H1 (cell line): Measurements from ENCODE around the gene PKP3. TPM values are rescaled to one million over a fixed set of nuclear protein-coding genes. Genes with fewer than 3 reads are reported as not detected.

Experiments used
- CTCF ChIA-PET: fragments of 300-600 bp; sonication (Branson Sonifier 250); formaldehyde crosslinking; loops from one replicate; lab custom pipeline; 2021; ENCODE audit not compliant: partially characterized antibody; lab: Charles Lee
- POLR2A ChIA-PET: fragments of 300-600 bp; sonication (Branson Sonifier 250); formaldehyde crosslinking; loops from one replicate; lab custom pipeline; 2021; ENCODE audit warnings: inconsistent platforms; ENCODE audit not compliant: partially characterized antibody; lab: Charles Lee
- DNase-seq, 2 experiments: peaks; one replicate each; pipeline versions ENCODE4 v3.0.0 to v3.0.0-alpha.2; 2010 to 2022; ENCODE audit warnings: low spot score in 2 of 2, low read depth in 1 of 2, mixed read lengths in 1 of 2
- FAIRE-seq: peaks from 2 replicates; lab custom pipeline; 2011; peaks lifted over from hg19 to GRCh38; lab: Jason Lieb, UNC
- H2AFZ ChIP-seq: 2 replicates; pipeline ENCODE4 v1.8.1; 2012; ENCODE audit warnings: low read length, inconsistent platforms
- H2AK5ac ChIP-seq: 2 replicates; pipeline ENCODE4 v1.6.1; 2013; ENCODE audit warnings: low read depth, low read length
- H2BK120ac ChIP-seq: replicated peaks from 2 replicates; pipeline ENCODE3; 2013; ENCODE audit warnings: low read depth, low read length, inconsistent platforms
- H2BK12ac ChIP-seq: 2 replicates; pipeline ENCODE4 v1.6.1; 2013; ENCODE audit warnings: low read depth, low read length
- H2BK15ac ChIP-seq: 2 replicates; pipeline ENCODE4 v1.6.1; 2013; ENCODE audit warnings: low read length
- H2BK20ac ChIP-seq: 2 replicates; pipeline ENCODE4 v1.6.1; 2013; ENCODE audit warnings: low read length
- H2BK5ac ChIP-seq: 2 replicates; pipeline ENCODE4 v1.6.1; 2013; ENCODE audit warnings: low read depth, low read length
- H3K14ac ChIP-seq: 2 replicates; pipeline ENCODE4 v1.6.1; 2013; ENCODE audit warnings: inconsistent platforms; ENCODE audit not compliant: insufficient read length
- H3K18ac ChIP-seq: 2 replicates; pipeline ENCODE4 v1.6.1; 2013; ENCODE audit warnings: low read length; ENCODE audit errors: extremely low read depth
- H3K23ac ChIP-seq: 2 replicates; pipeline ENCODE4 v1.6.1; 2013; ENCODE audit warnings: inconsistent platforms; ENCODE audit not compliant: insufficient read length
- H3K23me2 ChIP-seq: 2 replicates; pipeline ENCODE4 v1.6.1; 2013; ENCODE audit warnings: low read depth, low read length
- H3K27ac ChIP-seq: 2 replicates; pipeline ENCODE4 v1.6.1; 2011; ENCODE audit warnings: low read depth, low read length, inconsistent platforms
- H3K27me3 ChIP-seq, 4 experiments: replicated peaks in 1 of 4; 1 replicate in 1 of 4; 2 replicates in 3 of 4; pipeline versions ENCODE4 v1.6.1 to v1.8.1; 2011 to 2013; ENCODE audit warnings: low read length in 3 of 4, mild to moderate bottlenecking in 3 of 4, inconsistent platforms in 2 of 4, mixed read lengths in 2 of 4, moderate library complexity in 1 of 4; ENCODE audit not compliant: control insufficient read depth in 3 of 4, insufficient read depth in 3 of 4; ENCODE audit errors: extremely low read depth in 1 of 4
- H3K36me3 ChIP-seq, 4 experiments: 2 replicates each; pipeline versions ENCODE4 v1.6.1 to v1.8.1; 2011 to 2013; ENCODE audit warnings: mild to moderate bottlenecking in 4 of 4, low read length in 3 of 4, moderate library complexity in 2 of 4, control low read depth in 1 of 4, inconsistent platforms in 1 of 4; ENCODE audit not compliant: insufficient read depth in 4 of 4, control insufficient read depth in 2 of 4
- H3K4ac ChIP-seq: replicated peaks from 2 replicates; pipeline ENCODE3; 2013; ENCODE audit warnings: low read length, low read depth, mixed read lengths, inconsistent platforms; ENCODE audit not compliant: insufficient read length
- H3K4me1 ChIP-seq, 4 experiments: replicated peaks in 1 of 4; 1 replicate in 1 of 4; 2 replicates in 3 of 4; pipeline versions ENCODE4 v1.6.1 to v1.8.1; 2011 to 2013; ENCODE audit warnings: low read length in 3 of 4, inconsistent platforms in 2 of 4, mixed read lengths in 1 of 4; ENCODE audit not compliant: insufficient read depth in 4 of 4, control insufficient read depth in 3 of 4
- H3K4me2 ChIP-seq, 2 experiments: 2 replicates each; pipeline versions ENCODE4 v1.6.1 to v1.8.1; 2011 to 2013; ENCODE audit warnings: low read depth in 2 of 2, low read length in 2 of 2, control low read depth in 1 of 2, inconsistent platforms in 1 of 2, mild to moderate bottlenecking in 1 of 2; ENCODE audit not compliant: insufficient read depth in 1 of 2
- H3K4me3 ChIP-seq, 4 experiments: fragments of 200-600, 300-600 bp in 1 of 4; sonication (generic), shearing (Covaris generic), sonication (Bioruptor Twin) in 1 of 4; 2 replicates each; pipeline versions ENCODE4 v1.5.1 to v1.8.1; 2011 to 2016; ENCODE audit warnings: low read length in 4 of 4, low read depth in 3 of 4, control low read depth in 2 of 4, inconsistent platforms in 2 of 4, mild to moderate bottlenecking in 2 of 4, mixed read lengths in 1 of 4, moderate library complexity in 1 of 4; ENCODE audit not compliant: insufficient read depth in 2 of 4; ENCODE audit errors: extremely low read depth in 1 of 4
- H3K56ac ChIP-seq: replicated peaks from 2 replicates; pipeline ENCODE3; 2013; ENCODE audit warnings: low read depth, mild to moderate bottlenecking, mixed read lengths, low read length, inconsistent platforms; ENCODE audit not compliant: insufficient read length
- H3K79me1 ChIP-seq: 2 replicates; pipeline ENCODE4 v1.6.1; 2013; ENCODE audit warnings: low read depth, low read length, control low read depth
- H3K79me2 ChIP-seq, 2 experiments: 2 replicates each; pipeline versions ENCODE4 v1.6.1 to v1.8.1; 2012 to 2013; ENCODE audit warnings: low read length in 2 of 2, mild to moderate bottlenecking in 2 of 2, inconsistent platforms in 1 of 2; ENCODE audit not compliant: insufficient read depth in 2 of 2, control insufficient read depth in 1 of 2
- H3K9ac ChIP-seq, 4 experiments: replicated peaks in 1 of 4; 1 replicate in 1 of 4; 2 replicates in 3 of 4; pipeline versions ENCODE4 v1.6.1 to v1.8.1; 2011 to 2013; ENCODE audit warnings: low read depth in 3 of 4, low read length in 3 of 4, control low read depth in 2 of 4, mild to moderate bottlenecking in 2 of 4, moderate library complexity in 2 of 4, inconsistent platforms in 1 of 4; ENCODE audit errors: extremely low read depth in 1 of 4
- H3K9me3 ChIP-seq, 2 experiments: 2 replicates each; pipeline versions ENCODE4 v1.6.1 to v1.8.1; 2012 to 2013; ENCODE audit warnings: mild to moderate bottlenecking in 2 of 2, moderate library complexity in 2 of 2, control low read depth in 1 of 2, inconsistent platforms in 1 of 2, low read depth in 1 of 2, low read length in 1 of 2, mixed read lengths in 1 of 2; ENCODE audit not compliant: insufficient read depth in 2 of 2
- H4K20me1 ChIP-seq, 2 experiments: replicated peaks in 1 of 2; 2 replicates each; pipeline versions ENCODE3 to v1.8.1; 2011 to 2013; ENCODE audit warnings: inconsistent platforms in 2 of 2, low read length in 2 of 2, mild to moderate bottlenecking in 1 of 2; ENCODE audit not compliant: insufficient read depth in 2 of 2, control insufficient read depth in 1 of 2
- H4K5ac ChIP-seq: 2 replicates; pipeline ENCODE4 v1.6.1; 2013; ENCODE audit warnings: low read length, low read depth, mixed read lengths, inconsistent platforms; ENCODE audit not compliant: insufficient read length
- H4K8ac ChIP-seq: 2 replicates; pipeline ENCODE4 v1.8.0; 2013; ENCODE audit warnings: mild to moderate bottlenecking, moderate library complexity, low read length, inconsistent platforms; ENCODE audit not compliant: insufficient read depth; ENCODE audit errors: extremely low read depth
- H4K91ac ChIP-seq: replicated peaks from 2 replicates; pipeline ENCODE3; 2013; ENCODE audit warnings: low read length, mixed read lengths, inconsistent platforms; ENCODE audit not compliant: insufficient read length
- CREB1 ChIP-seq: IDR thresholded peaks from 2 replicates; pipeline ENCODE4 v1.6.1; 2012; ENCODE audit warnings: inconsistent platforms
- GABPA ChIP-seq: IDR thresholded peaks from 2 replicates; pipeline ENCODE4 v1.6.1; 2011; ENCODE audit warnings: mild to moderate bottlenecking, low read length, moderate library complexity, borderline replicate concordance; ENCODE audit not compliant: insufficient read depth
- POLR2A ChIP-seq, 2 experiments: IDR thresholded peaks; 1 replicate in 1 of 2; 2 replicates in 1 of 2; pipeline ENCODE4 v1.6.1; 2011; ENCODE audit warnings: low read depth in 2 of 2, low read length in 2 of 2, mild to moderate bottlenecking in 2 of 2; ENCODE audit errors: control extremely low read depth in 1 of 2
- RAD21 ChIP-seq, 2 experiments: IDR thresholded peaks in 1 of 2; conservative IDR thresholded peaks in 1 of 2; 2 replicates each; pipeline ENCODE4 v1.6.1; 2011; ENCODE audit warnings: low read depth in 2 of 2, low read length in 2 of 2, improper control_type of control experiment in 1 of 2, inconsistent platforms in 1 of 2, mild to moderate bottlenecking in 1 of 2, moderate library complexity in 1 of 2
- RBBP5 ChIP-seq: IDR thresholded peaks from 2 replicates; pipeline ENCODE4 v1.7.1; 2012; ENCODE audit warnings: low read depth, mild to moderate bottlenecking, inconsistent platforms, low read length, moderate library complexity, borderline replicate concordance
- WGBS, 2 experiments: shearing (Covaris generic) in 1 of 2; methylation state at CpG; one replicate each; pipeline versions ENCODE4 v1.1.6 to v1.1.7; 2013 to 2015; ENCODE audit warnings: low lambda C conversion rate in 2 of 2, mixed read lengths in 2 of 2, inconsistent platforms in 1 of 2, low coverage in 1 of 2, missing lambda C conversion rate in 1 of 2; ENCODE audit not compliant: insufficient replicate concordance in 2 of 2, insufficient coverage in 1 of 2, insufficient read length in 1 of 2; ENCODE audit errors: extremely low coverage in 1 of 2, missing lambda C conversion rate in 1 of 2; 5-methylcytosine and 5-hydroxymethylcytosine counted together
- polyA plus RNA-seq, 7 experiments: library from polyadenylated mRNA; depleted of rRNA in 3 of 7; stranded (reverse) in 5 of 7; unstranded in 2 of 7; fragments of >200 nt in 5 of 7; fragments of 200-250 nt in 2 of 7; gene quantifications; 1 replicate in 5 of 7; 2 replicates in 1 of 7; 4 replicates in 1 of 7; pipeline versions ENCODE4 v1.2.1 to v1.2.3, GENCODE V29; 2011 to 2013; ENCODE audit warnings: missing spikeins in 2 of 7, mixed read lengths in 2 of 7
- total RNA-seq: library from RNA; stranded (reverse); fragmentation: NEBNext Ultra II Directional; extraction: Animal tissue kit (Norgen Biotek cat#: 25700); gene quantifications from 2 replicates; pipeline ENCODE4 v1.2.1, GENCODE V29; 2021
- TF ChIP-seq, protein P1 (sequence below), 3 experiments: IDR thresholded peaks; 1 replicate in 2 of 3; 2 replicates in 1 of 3; pipeline versions ENCODE4 v1.5.1 to v1.6.1; 2011; ENCODE audit warnings: low read length in 3 of 3, mild to moderate bottlenecking in 3 of 3, inconsistent platforms in 2 of 3, low read depth in 1 of 3, moderate library complexity in 1 of 3; ENCODE audit not compliant: insufficient read depth in 1 of 3; ENCODE audit errors: control extremely low read depth in 1 of 3

PKP3 gene
- total and polyA plus RNA-seq, 2 of the 8 experiments (the other 6 are each of a cell fraction or from before 2014, with no cell fraction given) = 16.7 to 28.7 TPM

DNA sequence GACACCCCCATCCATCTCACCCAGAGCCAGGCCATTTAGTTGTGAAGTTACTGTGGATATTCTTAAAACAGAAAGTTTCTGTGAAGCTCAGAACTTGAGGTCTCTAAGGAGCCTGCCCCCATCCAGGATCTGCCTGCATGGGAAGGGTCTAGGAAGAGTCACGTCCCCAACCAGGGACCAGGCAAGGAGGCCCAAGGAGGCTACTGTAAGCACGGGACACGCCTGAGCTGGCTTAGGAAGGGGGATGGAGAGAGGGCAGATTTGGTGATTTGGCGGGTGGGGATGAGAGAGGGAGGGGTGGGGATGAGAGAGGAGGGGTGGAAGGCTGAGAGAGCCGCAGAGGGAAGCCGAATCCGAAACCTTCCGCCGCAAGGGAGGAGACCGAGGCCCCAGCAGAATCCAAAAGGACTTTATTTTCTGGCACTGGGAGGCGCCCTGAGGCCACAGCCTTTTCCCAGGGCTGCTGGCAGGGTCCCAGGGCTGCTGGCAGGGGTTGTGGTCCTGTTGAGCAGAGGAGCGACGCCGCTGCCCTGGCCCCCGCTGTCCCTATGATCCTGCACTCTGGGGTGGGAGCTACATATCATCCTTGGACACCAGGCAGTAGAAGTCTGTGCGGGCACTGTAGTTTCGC is 11.4 kb downstream of the PKP3 start:
- no peak overlapping the region for H2AFZ ChIP-seq
- TF ChIP-seq RBBP5 (no peak), RAD21 (IDR thresholded peaks at IDR 0.05 in 1 of 2, conservative IDR thresholded peaks at IDR 0.05 in 1 of 2; ENCODE audit: low read depth in 2 of 2, low read length in 2 of 2) (peak; percentile 31 to 49; a peak in 3 of 4 replicates), CREB1 (no peak), POLR2A (IDR thresholded peaks at IDR 0.05; ENCODE audit: control extremely low read depth in 1 of 2, low read depth in 2 of 2, low read length in 2 of 2) (peak in 1 of 2 experiments; percentile 17; a peak in 1 of 3 replicates), GABPA (0 out of 2 replicates have a peak, but pooled peaks have one; percentile 16)
- TF ChIP-seq, protein P1, sequence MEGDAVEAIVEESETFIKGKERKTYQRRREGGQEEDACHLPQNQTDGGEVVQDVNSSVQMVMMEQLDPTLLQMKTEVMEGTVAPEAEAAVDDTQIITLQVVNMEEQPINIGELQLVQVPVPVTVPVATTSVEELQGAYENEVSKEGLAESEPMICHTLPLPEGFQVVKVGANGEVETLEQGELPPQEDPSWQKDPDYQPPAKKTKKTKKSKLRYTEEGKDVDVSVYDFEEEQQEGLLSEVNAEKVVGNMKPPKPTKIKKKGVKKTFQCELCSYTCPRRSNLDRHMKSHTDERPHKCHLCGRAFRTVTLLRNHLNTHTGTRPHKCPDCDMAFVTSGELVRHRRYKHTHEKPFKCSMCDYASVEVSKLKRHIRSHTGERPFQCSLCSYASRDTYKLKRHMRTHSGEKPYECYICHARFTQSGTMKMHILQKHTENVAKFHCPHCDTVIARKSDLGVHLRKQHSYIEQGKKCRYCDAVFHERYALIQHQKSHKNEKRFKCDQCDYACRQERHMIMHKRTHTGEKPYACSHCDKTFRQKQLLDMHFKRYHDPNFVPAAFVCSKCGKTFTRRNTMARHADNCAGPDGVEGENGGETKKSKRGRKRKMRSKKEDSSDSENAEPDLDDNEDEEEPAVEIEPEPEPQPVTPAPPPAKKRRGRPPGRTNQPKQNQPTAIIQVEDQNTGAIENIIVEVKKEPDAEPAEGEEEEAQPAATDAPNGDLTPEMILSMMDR (IDR thresholded peaks at IDR 0.05; ENCODE audit: control extremely low read depth in 1 of 3, insufficient read depth in 1 of 3, low read depth in 1 of 3, low read length in 3 of 3) = peak in 1 of 3 experiments; percentile 14; a peak in 1 of 4 replicates
- H2BK120ac ChIP-seq = no peak overlapping the region
- no peak overlapping the region for H3K4ac ChIP-seq
- no peak overlapping the region for H3K4me3 ChIP-seq
- peaks cover 9 to 15% of the 10 kb centered on the region in 2 experiments for H4K20me1 ChIP-seq
- H3K23ac ChIP-seq = no peak overlapping the region
- peak in 1 of 2 experiments; percentile 54 for DNase-seq
- no peaks in the 10 kb centered on the region for H3K9me3 ChIP-seq
- H3K14ac ChIP-seq = no peak overlapping the region
- H3K18ac ChIP-seq = no peak overlapping the region
- H3K4me1 ChIP-seq = peaks cover 0 to 11% (median 6%) of the 10 kb centered on the region in 4 experiments; a peak in 4 of 7 replicates
- CTCF ChIA-PET = interaction anchor here (1.1 to 2.8 kb wide), 8 partner anchors 9 to 155 kb away, joined by 3 to 24 read pairs (median 5); partner anchors contain the start of gene PTDSS2
- no peak overlapping the region for H4K8ac ChIP-seq
- H2AK5ac ChIP-seq = no peak overlapping the region
- no peak overlapping the region for H2BK12ac ChIP-seq
- no peak overlapping the region for H2BK20ac ChIP-seq
- H3K23me2 ChIP-seq = peaks cover 3% of the 10 kb centered on the region; the same call in 1 of the 2 replicates
- H3K79me1 ChIP-seq = peaks cover 2% of the 10 kb centered on the region; the same call in 1 of the 2 replicates
- 89% methylated on average over 10 of the region's 17 CpGs; no CpG with 5 or more reads in 1 of the 2 experiments for WGBS, 2 experiments
- H4K5ac ChIP-seq = no peak overlapping the region
- H3K9ac ChIP-seq = no peak overlapping the region
- no peak overlapping the region for H3K56ac ChIP-seq
- H4K91ac ChIP-seq = no peak overlapping the region
- H3K4me2 ChIP-seq = no peak overlapping the region
- POLR2A ChIA-PET = interaction anchor here (1.1 to 5.9 kb wide), 7 partner anchors 9 to 94 kb away, joined by 3 to 41 read pairs (median 4); partner anchors contain the start of genes B4GALNT4 and SIGIRR
- no peak overlapping the region for H2BK5ac ChIP-seq
- H3K79me2 ChIP-seq = no peaks in the 10 kb centered on the region
- FAIRE-seq = no peak
- H3K36me3 ChIP-seq = peaks cover 0 to 1% (median 0%) of the 10 kb centered on the region in 4 experiments; a peak in 2 of 8 replicates
- H2BK15ac ChIP-seq = no peak overlapping the region
- H3K27me3 ChIP-seq = peaks cover 0 to 5% (median 0%) of the 10 kb centered on the region in 4 experiments; a peak in 2 of 7 replicates
- H3K27ac ChIP-seq = no peak overlapping the region
